Activated naive CD4-positive, alpha-beta T cell treated with anti-CD3 and anti-CD28 coated beads, Interleukin-2, amount 50 U/mL, for 72 hours (primary cell): ENCODE data around the gene METAP2. TPM values are rescaled to one million over a fixed set of nuclear protein-coding genes. Genes with fewer than 3 reads are reported as not detected.
"Not testable (repeated sequence)": the region's sequence is repeated elsewhere in the genome, so short reads cannot be mapped to it uniquely, and the experiment has no call there.

Experiments
- ATAC-seq, 2 donors: fragments of 150-1000 bp; cut with Tn5 transposase; 2 replicates each; pipeline ENCODE4 v1.10.0; 2021; ENCODE audit warnings: mild to moderate bottlenecking in 2 of 2, moderate library complexity in 2 of 2
- DNase-seq, 2 donors: peaks; one replicate each; pipeline ENCODE4 v3.0.0; 2021 to 2022; ENCODE audit warnings: low spot score in 2 of 2
- H3K27ac Mint-ChIP-seq, 2 donors: one replicate each; pipeline ENCODE4 v1.8.0; 2022; ENCODE audit warnings: mild to moderate bottlenecking in 2 of 2, mixed read lengths in 2 of 2
- H3K36me3 Mint-ChIP-seq, 2 donors: one replicate each; pipeline ENCODE4 v1.8.0; 2022; ENCODE audit warnings: mixed read lengths in 2 of 2
- H3K9me3 Mint-ChIP-seq, 2 donors: one replicate each; pipeline ENCODE4 v1.8.0; 2022; ENCODE audit warnings: mixed read lengths in 2 of 2
- total RNA-seq, 2 donors: library from RNA; stranded (reverse); gene quantifications; one replicate each; pipeline ENCODE4 v1.2.3, GENCODE V29; 2022

METAP2 gene
- 100 to 1,000 TPM in 1 of 2 donors, 10 to 100 TPM in 1; 70.7 to 141 TPM for total RNA-seq

DNA sequence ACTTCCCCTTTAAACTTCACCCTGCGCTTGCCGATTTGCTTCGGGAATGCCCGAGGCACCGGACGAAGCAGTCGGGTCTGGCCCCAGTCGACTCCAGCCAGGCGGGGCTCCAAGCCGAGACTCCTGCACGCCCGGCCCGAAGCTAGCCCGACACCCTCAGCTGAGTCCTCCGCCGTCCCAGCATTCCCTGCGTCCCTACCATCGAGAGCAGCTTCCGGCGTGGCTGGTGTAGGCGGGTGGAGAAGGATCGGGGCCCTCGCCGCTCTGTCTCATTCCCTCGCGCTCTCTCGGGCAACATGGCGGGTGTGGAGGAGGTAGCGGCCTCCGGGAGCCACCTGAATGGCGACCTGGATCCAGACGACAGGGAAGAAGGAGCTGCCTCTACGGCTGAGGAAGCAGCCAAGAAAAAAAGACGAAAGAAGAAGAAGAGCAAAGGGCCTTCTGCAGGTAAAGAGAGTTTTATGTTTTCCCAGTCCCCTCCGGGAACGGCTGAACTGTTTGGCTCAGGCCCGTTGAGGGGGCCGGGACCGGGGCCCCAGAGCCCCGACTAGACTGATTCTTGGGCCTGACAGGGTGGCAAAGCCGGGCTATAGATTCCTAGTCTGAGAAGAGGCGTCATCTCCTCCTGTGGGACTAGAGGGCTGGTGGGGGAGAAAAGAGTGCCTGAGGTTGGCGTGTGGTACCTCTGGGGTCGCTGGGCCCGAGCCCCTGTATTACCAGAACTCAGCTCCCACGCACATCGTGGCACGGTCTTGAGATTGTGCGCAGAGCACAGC lies at the start of gene METAP2:
METAP2 (plus strand) TSS at position 269 of the 776 bp plus-strand sequence; CDS start at position 297, 28 bp downstream.
- peak within 1 kb of the TSS; percentile 96 to 100 for H3K27ac Mint-ChIP-seq
- peaks cover 0 to 4% of the 10 kb centered on the region in 2 donors for H3K9me3 Mint-ChIP-seq
- DNase-seq (peak; percentile 88 to 94), ATAC-seq (peak; percentile 94 to 99)
- peaks cover 32 to 50% of the 10 kb centered on the region in 2 donors for H3K36me3 Mint-ChIP-seq

GRCh38 chr12:95424271-95424994 lies 49.5 kb upstream of the METAP2 start:
- no peak for DNase-seq
- Mint-ChIP-seq H3K27ac (no peak overlapping the region), H3K9me3 (peaks cover 4% of the 10 kb centered on the region in 2 donors), H3K36me3 (no peaks in the 10 kb centered on the region)
- ATAC-seq = no peak

DNA sequence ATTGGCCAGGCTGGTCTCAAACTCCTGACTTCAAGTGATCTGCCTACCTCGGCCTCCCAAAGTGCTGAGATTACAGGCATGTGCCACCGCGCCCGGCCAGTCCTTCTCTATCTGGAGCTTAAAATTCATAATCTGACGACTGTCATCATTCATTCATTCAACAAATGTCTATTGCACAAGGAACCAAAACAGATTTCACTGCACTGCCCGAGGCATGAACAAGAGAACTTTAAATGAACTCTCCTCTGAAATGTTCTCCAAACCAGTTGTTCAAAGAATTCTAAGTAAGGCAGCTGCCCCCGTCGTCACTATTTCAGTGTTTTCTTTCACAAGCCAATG lies 44.8 kb upstream of the METAP2 start:
- Mint-ChIP-seq H3K36me3 (no peaks in the 10 kb centered on the region), H3K9me3 (peaks cover 4 to 8% of the 10 kb centered on the region in 2 donors), H3K27ac (no peak overlapping the region)
- DNase-seq (no peak), ATAC-seq (no peak)

- no peak overlapping the region for H3K27ac Mint-ChIP-seq
- DNase-seq (no peak), ATAC-seq (no peak)
- no peaks in the 10 kb centered on the region for H3K36me3 Mint-ChIP-seq
- H3K9me3 Mint-ChIP-seq = peaks cover 4 to 8% of the 10 kb centered on the region in 2 donors
Observed at GRCh38 chr12:95431120-95431519, 42.8 kb upstream of the METAP2 start.

- no peak overlapping the region for H3K27ac Mint-ChIP-seq
- ATAC-seq = no peak
- H3K9me3 Mint-ChIP-seq = peaks cover 0 to 4% of the 10 kb centered on the region in 2 donors
- H3K36me3 Mint-ChIP-seq = no peaks in the 10 kb centered on the region
- DNase-seq = no peak
Observed at GRCh38 chr12:95435355-95435754, 38.6 kb upstream of the METAP2 start.

- Mint-ChIP-seq H3K27ac (no peak overlapping the region), H3K36me3 (no peaks in the 10 kb centered on the region), H3K9me3 (no peaks in the 10 kb centered on the region)
- ATAC-seq (no peak), DNase-seq (no peak)
Observed at GRCh38 chr12:95437565-95437964, 36.4 kb upstream of the METAP2 start.

DNA sequence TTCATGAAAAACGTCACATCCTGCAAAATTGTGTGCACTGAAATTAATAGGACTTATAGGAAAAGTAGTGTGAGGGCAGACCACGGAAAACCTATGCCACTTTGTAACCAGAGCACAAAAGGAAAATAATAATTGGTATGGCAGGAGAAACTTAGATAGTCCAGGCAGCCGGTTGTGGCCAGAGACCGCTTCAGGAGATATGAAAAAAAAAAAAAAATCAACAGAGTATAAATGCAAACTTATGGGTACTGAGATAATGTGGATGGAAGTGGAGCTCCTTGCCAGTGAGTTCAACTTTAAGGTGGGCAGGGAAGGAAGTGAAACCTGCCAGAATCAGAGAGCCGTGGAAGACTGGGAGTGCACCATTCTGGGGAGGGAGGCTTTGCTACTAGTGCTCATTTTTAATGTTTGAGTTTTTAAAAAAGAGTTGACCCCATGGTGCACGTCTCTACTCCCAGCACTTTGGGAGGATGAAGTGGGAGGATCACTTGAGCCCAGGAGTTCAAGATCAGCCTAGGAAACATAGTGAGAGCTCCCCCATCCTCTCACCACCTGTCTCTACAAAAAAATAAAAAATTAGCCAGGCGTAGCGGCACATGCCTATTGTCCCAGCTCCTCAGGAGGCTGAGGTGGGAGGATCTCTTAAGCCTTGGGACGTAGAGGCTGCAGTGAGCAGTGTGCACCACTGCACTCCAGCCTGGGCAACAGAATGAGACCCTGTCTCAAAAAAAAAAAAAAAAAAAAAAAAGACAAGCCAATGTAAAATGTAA lies 34.3 kb upstream of the METAP2 start:
- no peak overlapping the region for H3K27ac Mint-ChIP-seq
- ATAC-seq (no peak), DNase-seq (no peak)
- no peaks in the 10 kb centered on the region for H3K9me3 Mint-ChIP-seq
- H3K36me3 Mint-ChIP-seq = no peaks in the 10 kb centered on the region

DNA sequence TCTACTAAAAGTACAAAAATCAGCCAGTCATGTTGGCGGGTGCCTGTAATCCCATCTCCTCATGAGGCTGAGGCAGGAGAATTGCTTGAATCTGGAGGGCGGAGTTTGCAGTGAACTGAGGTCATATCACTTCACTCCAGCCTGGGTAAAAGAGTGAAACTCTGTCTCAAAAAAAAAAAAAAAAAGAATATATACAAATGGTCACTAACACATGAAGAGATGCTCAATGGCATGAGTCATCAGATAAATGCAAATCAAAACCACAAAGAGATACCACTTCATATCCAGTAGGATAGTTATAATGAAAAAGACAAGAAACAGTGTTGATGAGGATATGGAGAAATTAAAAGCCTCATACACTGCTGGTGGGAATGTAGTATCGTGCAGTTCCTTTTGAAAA lies 33.6 kb upstream of the METAP2 start:
- no peak for ATAC-seq
- Mint-ChIP-seq H3K27ac (no peak overlapping the region), H3K9me3 (peaks cover 3 to 6% of the 10 kb centered on the region in 2 donors), H3K36me3 (peaks cover 0 to 4% of the 10 kb centered on the region in 2 donors)
- DNase-seq = no peak

- peaks cover 0 to 20% of the 10 kb centered on the region in 2 donors for H3K36me3 Mint-ChIP-seq
- DNase-seq = no peak
- no peak overlapping the region for H3K27ac Mint-ChIP-seq
- H3K9me3 Mint-ChIP-seq = peaks cover 3 to 9% of the 10 kb centered on the region in 2 donors
- no peak for ATAC-seq
Observed at GRCh38 chr12:95443459-95443858, 30.5 kb upstream of the METAP2 start.

- not testable (repeated sequence) for DNase-seq, H3K27ac Mint-ChIP-seq, ATAC-seq, H3K9me3 Mint-ChIP-seq
- peaks cover 0 to 20% of the 10 kb centered on the region in 2 donors for H3K36me3 Mint-ChIP-seq
Observed at GRCh38 chr12:95445099-95445498, 28.9 kb upstream of the METAP2 start.

DNA sequence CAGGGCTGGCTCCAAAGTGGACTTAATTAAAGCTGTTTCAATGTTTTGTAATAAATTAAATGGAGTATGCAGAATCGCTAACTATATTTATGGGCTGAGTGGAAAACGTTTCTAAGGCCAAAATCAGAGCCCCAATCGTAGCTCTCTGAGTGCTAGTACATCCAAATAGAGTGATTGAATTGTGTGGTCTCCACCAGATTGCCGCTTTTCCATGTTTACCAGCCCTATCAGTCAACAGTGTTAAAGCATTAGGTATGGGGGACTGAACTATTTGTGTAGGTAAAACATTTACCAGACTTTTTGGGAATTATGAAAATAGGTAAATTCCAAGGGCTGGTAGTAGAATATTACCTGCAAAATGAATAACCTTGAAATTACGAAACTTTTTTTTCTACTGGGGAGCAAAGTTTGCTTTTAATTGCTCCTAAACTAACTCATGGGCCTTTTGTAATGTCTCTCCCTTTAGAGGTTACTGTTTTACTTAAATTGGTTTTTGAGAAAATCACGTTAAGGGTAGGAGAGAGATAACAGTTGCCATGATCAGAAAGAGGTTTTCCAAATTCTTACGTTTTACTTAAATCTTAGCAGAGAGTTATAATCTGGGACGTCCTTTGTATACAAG lies 28.0 kb upstream of the METAP2 start:
- ATAC-seq (no peak), DNase-seq (no peak)
- Mint-ChIP-seq H3K36me3 (peaks cover 0 to 20% of the 10 kb centered on the region in 2 donors), H3K27ac (no peak overlapping the region), H3K9me3 (peaks cover 3 to 9% of the 10 kb centered on the region in 2 donors)

- Mint-ChIP-seq H3K9me3 (peaks cover 3 to 9% of the 10 kb centered on the region in 2 donors), H3K27ac (no peak overlapping the region), H3K36me3 (peaks cover 0 to 20% of the 10 kb centered on the region in 2 donors)
- no peak for DNase-seq
- no peak for ATAC-seq
Observed at GRCh38 chr12:95446506-95446900, 27.4 kb upstream of the METAP2 start.

DNA sequence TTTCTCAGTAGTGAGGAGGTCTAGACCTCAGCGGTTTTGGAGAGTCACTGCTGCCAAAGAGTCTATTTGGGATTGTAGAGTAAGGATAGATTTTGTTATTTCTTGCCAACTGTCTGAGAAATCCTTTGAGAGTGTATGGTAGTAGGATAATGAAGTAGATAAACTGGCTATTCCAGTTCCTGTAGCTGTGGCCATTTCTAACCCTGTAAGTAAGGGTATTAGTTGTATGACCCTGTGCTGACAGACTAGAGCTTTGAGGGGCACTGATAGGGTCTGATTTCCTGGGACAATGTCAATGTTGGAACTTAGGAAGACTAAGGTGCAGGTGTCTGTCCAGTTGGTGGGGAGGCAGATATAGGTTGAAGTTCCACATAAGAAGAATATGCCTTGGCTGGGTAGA lies 24.3 kb upstream of the METAP2 start:
- peaks cover 0 to 20% of the 10 kb centered on the region in 2 donors for H3K36me3 Mint-ChIP-seq
- not testable (repeated sequence) for DNase-seq, ATAC-seq

DNA sequence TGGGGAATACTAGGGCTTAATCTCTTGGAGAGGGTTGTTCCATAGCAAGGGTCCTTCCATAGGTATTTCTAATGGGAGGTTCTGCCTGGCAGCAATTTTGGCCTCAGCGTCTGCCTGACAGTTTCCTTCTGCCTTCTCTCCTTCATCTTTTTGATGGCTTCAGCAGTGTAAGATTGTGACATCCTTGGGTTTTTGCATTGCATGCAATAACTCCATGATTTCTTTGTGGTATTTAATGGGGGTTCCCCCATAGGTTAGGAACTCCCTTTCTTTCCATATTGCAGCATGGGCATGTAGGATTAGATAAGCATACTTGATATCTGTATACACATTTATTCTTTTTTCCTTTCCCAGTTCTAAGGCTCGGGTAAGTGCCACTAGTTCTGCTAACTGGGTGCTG lies 21.5 kb upstream of the METAP2 start:
- peaks cover 8 to 14% of the 10 kb centered on the region in 2 donors for H3K9me3 Mint-ChIP-seq
- not testable (repeated sequence) for ATAC-seq

More for the DNA sequence above, 24.3 kb upstream of the METAP2 start:
- H3K9me3 Mint-ChIP-seq, H3K27ac Mint-ChIP-seq: not testable (repeated sequence)

DNA sequence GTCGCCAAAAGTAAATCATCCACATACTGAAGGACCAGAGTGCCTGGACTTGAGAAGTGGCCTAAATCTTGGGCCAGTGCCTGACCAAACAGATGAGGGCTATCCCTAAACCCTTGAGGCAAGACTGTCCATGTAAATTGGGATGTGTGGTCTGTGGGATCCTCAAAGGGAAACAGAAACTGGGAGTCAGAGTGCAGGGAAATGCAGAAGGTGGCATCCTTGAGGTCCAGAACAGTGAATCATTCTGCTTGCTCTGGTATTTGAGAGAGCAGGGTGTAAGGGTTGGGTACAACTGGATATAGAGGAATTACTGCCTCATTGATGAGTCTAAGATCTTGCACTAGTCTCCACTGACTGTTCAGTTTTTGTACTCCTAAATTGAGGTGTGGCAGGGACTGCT lies 20.1 kb upstream of the METAP2 start:
- H3K36me3 Mint-ChIP-seq = peaks cover 21 to 22% of the 10 kb centered on the region in 2 donors
- not testable (repeated sequence) for ATAC-seq, DNase-seq, H3K27ac Mint-ChIP-seq
- peaks cover 19 to 23% of the 10 kb centered on the region in 2 donors for H3K9me3 Mint-ChIP-seq

More for the DNA sequence above, 21.5 kb upstream of the METAP2 start:
- DNase-seq, H3K27ac Mint-ChIP-seq: not testable (repeated sequence)
- H3K36me3 Mint-ChIP-seq = peaks cover 7 to 17% of the 10 kb centered on the region in 2 donors

- not testable (repeated sequence) for DNase-seq, H3K27ac Mint-ChIP-seq, ATAC-seq
- Mint-ChIP-seq H3K9me3 (peaks cover 21 to 23% of the 10 kb centered on the region in 2 donors), H3K36me3 (peaks cover 24 to 26% of the 10 kb centered on the region in 2 donors)
Observed at GRCh38 chr12:95454780-95455215, 19.2 kb upstream of the METAP2 start.
